Measurements from ENCODE around the gene PRSS21.

Gene PRSS21

DNA sequence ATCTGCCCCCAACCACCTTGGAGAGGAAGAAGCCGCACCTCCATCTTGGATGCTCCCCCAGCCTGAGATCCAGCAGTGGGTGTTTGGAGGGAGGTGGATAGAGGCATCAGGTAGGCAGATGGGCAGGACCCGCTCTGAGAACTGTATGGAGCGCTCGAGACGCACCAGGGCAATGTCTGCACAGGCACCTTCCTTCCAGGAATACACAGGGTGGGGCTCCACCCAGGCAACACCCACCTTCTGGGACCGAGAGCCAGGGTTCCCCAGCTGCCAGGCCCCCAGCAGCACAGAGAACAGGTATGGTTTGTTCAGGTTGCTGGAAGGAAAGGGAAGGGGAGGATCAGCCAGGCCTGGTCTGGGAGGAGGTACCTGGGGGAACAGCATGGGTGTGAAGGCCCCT is 38.5 kb downstream of the PRSS21 start:
- no peak overlapping the region for H3K4me3 Mint-ChIP-seq
- peaks cover 10 to 26% of the 10 kb centered on the region in 2 donors for H3K9me3 Mint-ChIP-seq
- H3K4me1 Mint-ChIP-seq = peaks cover 24% of the 10 kb centered on the region
- H3K27me3 Mint-ChIP-seq = peaks cover 31% of the 10 kb centered on the region
- no peak for DNase-seq
- ATAC-seq = no peak
- no peak overlapping the region for H3K27ac Mint-ChIP-seq

GRCh38 chr16:2856061-2856670 is 39.1 kb downstream of the PRSS21 start:
- no peak for ATAC-seq
- H3K27me3 Mint-ChIP-seq = peaks cover 30% of the 10 kb centered on the region
- H3K27ac Mint-ChIP-seq = no peak overlapping the region
- H3K4me1 Mint-ChIP-seq = peaks cover 24% of the 10 kb centered on the region
- peaks cover 10 to 31% of the 10 kb centered on the region in 2 donors for H3K9me3 Mint-ChIP-seq
- no peak overlapping the region for H3K4me3 Mint-ChIP-seq
- no peak for DNase-seq

GRCh38 chr16:2856686-2857450 is 39.8 kb downstream of the PRSS21 start:
- peaks cover 24% of the 10 kb centered on the region for H3K4me1 Mint-ChIP-seq
- ATAC-seq = peak; percentile 24
- peaks cover 10 to 35% of the 10 kb centered on the region in 2 donors for H3K9me3 Mint-ChIP-seq
- DNase-seq = no peak
- H3K4me3 Mint-ChIP-seq = peak overlapping the region in 1 of 2 donors; percentile 31
- H3K27ac Mint-ChIP-seq = no peak overlapping the region
- peaks cover 30% of the 10 kb centered on the region for H3K27me3 Mint-ChIP-seq

DNA sequence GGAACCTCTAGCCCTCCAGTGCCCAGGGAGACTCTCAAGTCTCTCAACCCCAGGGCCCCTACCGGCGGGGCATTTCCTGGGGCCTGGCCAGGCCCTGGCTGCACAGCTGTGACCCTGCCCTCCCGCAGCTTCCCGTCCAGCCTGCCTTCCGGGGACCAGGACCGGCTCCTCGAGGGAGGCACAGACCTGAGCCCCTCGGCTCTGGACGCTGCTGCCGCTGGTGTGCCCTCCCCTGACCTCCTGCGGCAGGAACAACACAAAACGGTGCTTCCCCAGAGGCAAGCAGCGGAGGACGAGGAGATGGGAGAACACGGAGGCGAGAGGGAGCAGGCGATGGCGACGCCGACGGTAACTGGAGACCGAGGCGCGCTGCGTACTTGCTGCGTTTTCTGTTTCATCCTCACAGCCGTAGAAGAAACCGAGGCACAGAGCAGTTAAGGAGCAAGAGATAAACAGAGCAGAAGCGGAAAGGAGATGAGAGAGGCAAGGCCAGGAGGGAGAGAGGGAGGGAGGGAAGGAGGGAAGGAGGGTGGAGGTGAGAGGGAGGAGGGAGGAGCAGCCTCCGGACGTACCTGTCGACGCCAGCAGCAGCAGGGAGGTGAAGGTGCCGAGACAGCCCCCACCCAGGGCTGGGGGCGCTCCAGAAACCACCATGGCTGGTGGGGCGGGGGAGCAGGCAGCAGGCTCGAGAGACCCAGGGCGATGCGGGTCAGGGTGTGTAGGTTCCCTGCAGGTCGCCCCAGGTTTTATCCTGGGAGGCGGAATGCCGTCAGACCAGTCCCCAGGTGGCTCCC is 40.6 kb downstream of the PRSS21 start, which contains the start of gene PRSS22:
TSS of gene PRSS22 (minus strand) at position 720 of the 794 bp plus-strand sequence. CDS start at position 654, 66 bp downstream.
- H3K4me3 Mint-ChIP-seq = peak within 1 kb of the TSS; percentile 82 to 84
- H3K27me3 Mint-ChIP-seq = peaks cover 30% of the 10 kb centered on the region
- H3K27ac Mint-ChIP-seq = peak within 1 kb of the TSS; percentile 15 to 48
- peaks cover 10 to 35% of the 10 kb centered on the region in 2 donors for H3K9me3 Mint-ChIP-seq
- ATAC-seq = peak; percentile 62
- no peak for DNase-seq
- peaks cover 24% of the 10 kb centered on the region for H3K4me1 Mint-ChIP-seq

GRCh38 chr16:2858245-2859025 is 41.4 kb downstream of the PRSS21 start:
- Mint-ChIP-seq H3K4me1 (peaks cover 24% of the 10 kb centered on the region), H3K9me3 (peaks cover 10 to 31% of the 10 kb centered on the region in 2 donors), H3K4me3 (peak overlapping the region in 1 of 2 donors; percentile 24), H3K27ac (no peak overlapping the region), H3K27me3 (peaks cover 30% of the 10 kb centered on the region)
- ATAC-seq = peak; percentile 14
- DNase-seq = no peak

GRCh38 chr16:2859686-2860265 is 42.7 kb downstream of the PRSS21 start:
- no peak for ATAC-seq
- no peak overlapping the region for H3K27ac Mint-ChIP-seq
- peaks cover 30% of the 10 kb centered on the region for H3K27me3 Mint-ChIP-seq
- H3K4me1 Mint-ChIP-seq = peaks cover 24% of the 10 kb centered on the region
- H3K9me3 Mint-ChIP-seq = peaks cover under 1 to 18% of the 10 kb centered on the region in 2 donors
- no peak for DNase-seq
- H3K4me3 Mint-ChIP-seq = no peak overlapping the region

- H3K9me3 Mint-ChIP-seq = peaks cover 0 to 15% of the 10 kb centered on the region in 2 donors
- DNase-seq (no peak), ATAC-seq (no peak)
- H3K4me1 Mint-ChIP-seq = peaks cover 24% of the 10 kb centered on the region
- no peak overlapping the region for H3K4me3 Mint-ChIP-seq
- no peak overlapping the region for H3K27ac Mint-ChIP-seq
- H3K27me3 Mint-ChIP-seq = peaks cover 30% of the 10 kb centered on the region
Measured at GRCh38 chr16:2860826-2861567, 44.0 kb downstream of the PRSS21 start.

GRCh38 chr16:2865651-2866050 is 48.6 kb downstream of the PRSS21 start:
- Mint-ChIP-seq H3K27ac (no peak overlapping the region), H3K9me3 (peaks cover 0 to 8% of the 10 kb centered on the region in 2 donors), H3K27me3 (peaks cover 1% of the 10 kb centered on the region), H3K4me3 (no peak overlapping the region), H3K4me1 (peaks cover 9% of the 10 kb centered on the region)
- ATAC-seq (no peak), DNase-seq (no peak)

DNA sequence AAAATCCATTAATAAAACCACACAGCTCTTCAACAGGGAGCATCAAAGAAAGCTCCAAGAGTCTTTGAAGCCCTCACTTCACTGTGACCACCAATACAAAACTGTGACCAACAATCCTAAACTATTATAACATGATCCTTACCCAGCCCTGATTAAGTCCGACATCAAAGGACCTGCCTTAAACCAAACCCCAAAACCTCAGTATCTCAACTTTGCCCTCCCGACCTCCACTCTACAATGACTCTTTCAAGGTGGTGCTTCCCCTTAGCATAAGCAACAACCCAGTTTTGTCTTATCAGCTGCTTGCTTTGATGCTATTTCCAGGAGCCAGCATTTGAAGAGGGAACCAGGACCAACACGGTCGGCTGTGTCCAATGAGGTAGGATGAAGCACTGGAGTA is 49.4 kb downstream of the PRSS21 start:
- no peak for DNase-seq
- Mint-ChIP-seq H3K4me1 (peaks cover 9% of the 10 kb centered on the region), H3K9me3 (peaks cover 0 to 1% of the 10 kb centered on the region in 2 donors), H3K27me3 (no peaks in the 10 kb centered on the region), H3K27ac (no peak overlapping the region), H3K4me3 (peak overlapping the region; percentile 38 to 65)
- peak; percentile 24 for ATAC-seq

- Mint-ChIP-seq H3K4me3 (peak overlapping the region; percentile 94 to 96), H3K9me3 (no peaks in the 10 kb centered on the region), H3K4me1 (peaks cover 9% of the 10 kb centered on the region), H3K27ac (peak overlapping the region; percentile 96 to 98), H3K27me3 (no peaks in the 10 kb centered on the region)
- no peak for DNase-seq
- ATAC-seq = no peak
Measured at GRCh38 chr16:2867661-2867986, 50.6 kb downstream of the PRSS21 start.

GRCh38 chr16:2867987-2868789 is 51.2 kb downstream of the PRSS21 start:
- DNase-seq (peak; percentile 97 to 98), ATAC-seq (peak; percentile 97)
- no peaks in the 10 kb centered on the region for H3K9me3 Mint-ChIP-seq
- H3K4me1 Mint-ChIP-seq = peaks cover 9% of the 10 kb centered on the region
- H3K27me3 Mint-ChIP-seq = no peaks in the 10 kb centered on the region
- H3K4me3 Mint-ChIP-seq = peak overlapping the region; percentile 94 to 96
- peak overlapping the region; percentile 96 to 98 for H3K27ac Mint-ChIP-seq
